K562 (cell line): ENCODE results near the gene RPS6KL1. TPM values are rescaled to one million over a fixed set of nuclear protein-coding genes. Genes with fewer than 3 reads are reported as not detected.

Source experiments
- ATAC-seq: fragments of 200-7000 bp; cut with Tn5 transposase; 3 replicates; pipeline ENCODE4 v1.9.1; 2020; ENCODE audit warnings: moderate library complexity
- BruUV-seq: library from RNA; stranded (reverse); fragments of 400-500 nt; replicated peaks from 2 replicates; lab custom pipeline; 2021; lab: Mats Ljungman, UMichigan
- CTCF ChIA-PET: fragments of 300-600 bp; formaldehyde crosslinking; extraction: SDS; loops from one replicate; lab custom pipeline; 2021; ENCODE audit warnings: low intra/inter-chr PET ratio; lab: Yijun Ruan, JAX
- POLR2A ChIA-PET: fragments of 300-600, 350-650 bp; sonication (Branson Sonifier 250); formaldehyde crosslinking; extraction: SDS; loops from one replicate; lab custom pipeline; 2021; ENCODE audit warnings: antibody characterized with exemption, inconsistent platforms; lab: Yijun Ruan, JAX
- DNase-seq, 4 experiments: peaks; one replicate each; pipeline versions ENCODE4 v3.0.0 to v3.0.0-alpha.2; 2011 to 2018; ENCODE audit warnings: low spot score in 3 of 4, mixed read lengths in 3 of 4; ENCODE audit errors: extremely low read depth in 1 of 4
- FAIRE-seq: peaks from 2 replicates; lab custom pipeline; 2011; peaks lifted over from hg19 to GRCh38; lab: Jason Lieb, UNC
- H2AFZ ChIP-seq: 2 replicates; pipeline ENCODE4 v1.6.0; 2011; ENCODE audit warnings: low read depth, low read length, control low read depth, inconsistent platforms
- H3K27ac ChIP-seq: fragments of 200-600 bp; 3 replicates; pipeline ENCODE4 v1.8.0; 2011; ENCODE audit warnings: low read depth, mild to moderate bottlenecking, control low read depth, inconsistent platforms, low read length, moderate library complexity, mixed read lengths; ENCODE audit errors: extremely low read depth
- H3K27me3 ChIP-seq, 2 experiments: fragments of 300-600 bp in 1 of 2; 2 replicates in 1 of 2; 3 replicates in 1 of 2; pipeline versions ENCODE4 v1.6.0 to v1.8.0; 2011; ENCODE audit warnings: inconsistent platforms in 2 of 2, low read length in 2 of 2, mild to moderate bottlenecking in 1 of 2, mixed read lengths in 1 of 2, moderate library complexity in 1 of 2; ENCODE audit not compliant: control insufficient read depth in 2 of 2, insufficient read depth in 2 of 2
- H3K36me3 ChIP-seq: fragments of 300-600 bp; 3 replicates; pipeline ENCODE4 v1.8.0; 2011; ENCODE audit warnings: mild to moderate bottlenecking, low read length, inconsistent platforms; ENCODE audit not compliant: control insufficient read depth, insufficient read depth
- H3K4me1 ChIP-seq, 2 experiments: fragments of 200-600 bp in 1 of 2; replicated peaks in 1 of 2; 2 replicates in 1 of 2; 3 replicates in 1 of 2; pipeline versions ENCODE4 v1.5.1 to v1.8.0; 2011; ENCODE audit warnings: inconsistent platforms in 2 of 2, low read length in 2 of 2, mild to moderate bottlenecking in 1 of 2, mixed read lengths in 1 of 2, moderate library complexity in 1 of 2; ENCODE audit not compliant: control insufficient read depth in 2 of 2, insufficient read depth in 2 of 2
- H3K4me2 ChIP-seq: 2 replicates; pipeline ENCODE4 v1.6.1; 2011; ENCODE audit warnings: low read length, control low read depth, inconsistent platforms, mixed read lengths; ENCODE audit not compliant: insufficient read depth
- H3K4me3 ChIP-seq: fragments of 200-600 bp; sonication (generic), shearing (Covaris generic); 2 replicates; pipeline ENCODE4 v1.5.1; 2016; ENCODE audit warnings: control low read depth, inconsistent platforms
- H3K79me2 ChIP-seq: fragments of 200-600 bp; 3 replicates; pipeline ENCODE4 v1.8.0; 2011; ENCODE audit warnings: low read length, inconsistent platforms; ENCODE audit not compliant: control insufficient read depth, insufficient read depth
- H3K9ac ChIP-seq, 2 experiments: 2 replicates each; pipeline versions ENCODE4 v1.6.0 to v1.6.1; 2011; ENCODE audit warnings: low read depth in 2 of 2, low read length in 2 of 2, control low read depth in 1 of 2, inconsistent platforms in 1 of 2, mild to moderate bottlenecking in 1 of 2, mixed read lengths in 1 of 2; ENCODE audit not compliant: insufficient read depth in 1 of 2
- H3K9me1 ChIP-seq: one replicate; pipeline ENCODE4 v1.6.0; 2011; ENCODE audit warnings: inconsistent platforms, mild to moderate bottlenecking, low read length, moderate library complexity; ENCODE audit not compliant: control insufficient read depth, insufficient read depth
- H3K9me3 ChIP-seq: replicated peaks from 2 replicates; pipeline ENCODE4 v1.5.1; 2011; ENCODE audit warnings: low read depth, low read length, inconsistent platforms; ENCODE audit not compliant: control insufficient read depth, insufficient read depth
- H4K20me1 ChIP-seq: replicated peaks from 2 replicates; pipeline ENCODE4 v1.6.1; 2011; ENCODE audit warnings: low read length, inconsistent platforms, mixed read lengths; ENCODE audit not compliant: control insufficient read depth, insufficient read depth
- ADNP ChIP-seq: fragments of 200-800 bp; sonication (Bioruptor generic); IDR thresholded peaks from 2 replicates; pipeline ENCODE4 v1.6.1; 2016; ENCODE audit warnings: missing genetic modification characterization, missing compliant biosample characterization
- C11orf30 ChIP-seq: fragments of 450-650 bp; IDR thresholded peaks from 2 replicates; pipeline ENCODE4 v1.6.1; 2016; ENCODE audit warnings: low read depth, mild to moderate bottlenecking
- CHCHD3 ChIP-seq: fragments of 250-450 bp; sonication (Bioruptor Pico); IDR thresholded peaks from 2 replicates; pipeline ENCODE4 v2.1.2; 2022; ENCODE audit warnings: mild to moderate bottlenecking
- EP400 ChIP-seq: fragments of 450-650 bp; IDR thresholded peaks from 2 replicates; pipeline ENCODE4 v1.6.1; 2017; ENCODE audit warnings: antibody characterized with exemption, mild to moderate bottlenecking, moderate library complexity
- ETV1 ChIP-seq: fragments of 450-650 bp; conservative IDR thresholded peaks from 2 replicates; pipeline ENCODE4 v1.6.1; 2016; ENCODE audit warnings: missing genetic modification characterization, control low read depth, low read depth, missing compliant biosample characterization
- FIP1L1 ChIP-seq: fragments of 200-400 bp; formaldehyde crosslinking; IDR thresholded peaks from 2 replicates; pipeline ENCODE4 v1.6.1; 2018; ENCODE audit warnings: mild to moderate bottlenecking, low read depth, low read length; ENCODE audit not compliant: poor library complexity, severe bottlenecking
- HNRNPL ChIP-seq: fragments of 200-400 bp; formaldehyde crosslinking; IDR thresholded peaks from 2 replicates; pipeline ENCODE4 v1.6.1; 2017; ENCODE audit warnings: low read depth, mild to moderate bottlenecking, low read length
- HNRNPUL1 ChIP-seq: fragments of 200-400 bp; formaldehyde crosslinking; IDR thresholded peaks from 2 replicates; pipeline ENCODE4 v1.6.1; 2017; ENCODE audit warnings: low read length
- MEIS2 ChIP-seq: fragments of 450-650 bp; IDR thresholded peaks from 2 replicates; pipeline ENCODE4 v1.6.1; 2014; ENCODE audit warnings: mild to moderate bottlenecking; ENCODE audit not compliant: partially characterized antibody
- MIER1 ChIP-seq: fragments of 450-650 bp; IDR thresholded peaks from 2 replicates; pipeline ENCODE4 v1.6.1; 2016; ENCODE audit warnings: antibody characterized with exemption, mild to moderate bottlenecking, low read depth
- PCBP2 ChIP-seq: fragments of 200-400 bp; formaldehyde crosslinking; IDR thresholded peaks from 2 replicates; pipeline ENCODE4 v1.6.1; 2018; ENCODE audit warnings: low read length, low read depth, mild to moderate bottlenecking, moderate library complexity; ENCODE audit not compliant: poor library complexity, severe bottlenecking
- PRPF4 ChIP-seq: fragments of 200-400 bp; formaldehyde crosslinking; IDR thresholded peaks from one replicate; pipeline ENCODE4 v1.6.1; 2017; ENCODE audit warnings: low read length, low read depth, mild to moderate bottlenecking; ENCODE audit not compliant: insufficient read depth, poor library complexity, severe bottlenecking
- RBBP5 ChIP-seq: fragments of 200-600 bp; sonication (generic); IDR thresholded peaks from 2 replicates; pipeline ENCODE4 v1.6.1; 2012; ENCODE audit warnings: borderline replicate concordance, mild to moderate bottlenecking, low read length, control low read depth, inconsistent platforms; ENCODE audit not compliant: insufficient read depth, poor library complexity, severe bottlenecking
- RFX7 ChIP-seq: fragments of 250-450 bp; sonication (Bioruptor Pico); IDR thresholded peaks from 2 replicates; pipeline ENCODE4 v1.5.1; 2021; ENCODE audit warnings: mild to moderate bottlenecking
- SP2 ChIP-seq: IDR thresholded peaks from 2 replicates; pipeline ENCODE4 v1.6.1; 2011; ENCODE audit warnings: mild to moderate bottlenecking, low read depth, low read length, moderate library complexity; ENCODE audit not compliant: poor library complexity, severe bottlenecking; ENCODE audit errors: extremely low read depth
- TEAD1 ChIP-seq, 2 experiments: fragments of 450-650 bp in 1 of 2; sonication (generic) in 1 of 2; formaldehyde crosslinking; IDR thresholded peaks; 2 replicates each; pipeline versions ENCODE4 v1.4.0 to v1.8.0; 2020 to 2022; ENCODE audit warnings: mild to moderate bottlenecking in 2 of 2, missing genetic modification reagents in 1 of 2
- ZFP30 ChIP-seq: fragments of 250-450 bp; sonication (Bioruptor Pico); IDR thresholded peaks from 2 replicates; pipeline ENCODE4 v1.8.0; 2022; ENCODE audit warnings: moderate library complexity, mild to moderate bottlenecking, inconsistent platforms, borderline replicate concordance
- ZFP36 ChIP-seq: fragments of 150-350 bp; IDR thresholded peaks from 2 replicates; pipeline ENCODE4 v1.6.1; 2018; ENCODE audit warnings: low read length, low read depth; ENCODE audit not compliant: partially characterized antibody
- ZNF174 ChIP-seq: fragments of 250-450 bp; sonication (Bioruptor Pico); IDR thresholded peaks from 2 replicates; pipeline ENCODE4 v1.4.0; 2020; ENCODE audit warnings: mild to moderate bottlenecking
- ZNF184 ChIP-seq: sonication (generic); formaldehyde crosslinking; IDR thresholded peaks from 2 replicates; pipeline ENCODE4 v1.5.0; 2020; ENCODE audit warnings: missing genetic modification reagents
- ZNF707 ChIP-seq: fragments of 250-450 bp; sonication (Bioruptor Pico); conservative IDR thresholded peaks from 2 replicates; pipeline ENCODE4 v1.8.0; 2022; ENCODE audit warnings: inconsistent platforms, mild to moderate bottlenecking, moderate library complexity
- ZNF764 ChIP-seq: fragments of 250-450 bp; sonication (Bioruptor Pico); IDR thresholded peaks from 2 replicates; pipeline ENCODE4 v1.4.0; 2020; ENCODE audit warnings: low read depth, mild to moderate bottlenecking, moderate library complexity
- WGBS: fragments of 100-300 bp; shearing (Covaris generic); methylation state at CpG from one replicate; pipeline ENCODE4 v1.1.6; 2016; ENCODE audit warnings: low coverage, mixed read lengths; ENCODE audit not compliant: insufficient coverage; ENCODE audit errors: missing lambda C conversion rate; 5-methylcytosine and 5-hydroxymethylcytosine counted together
- in situ Hi-C: fragments of 300-500 bp; cut with MboI; formaldehyde crosslinking; loops from 4 replicates; pipeline ENCODE4 v1.15.0; 2018; ENCODE audit warnings: inconsistent platforms, mixed read lengths
- intact Hi-C: fragments of 100-400 bp; cut with micrococcal nuclease; formaldehyde crosslinking; loops from 2 replicates; pipeline ENCODE4 v1.14.2; 2022
- polyA plus RNA-seq, 8 experiments: library from polyadenylated mRNA; depleted of rRNA in 4 of 8; stranded (reverse) in 5 of 8; unstranded in 3 of 8; fragments of >200 nt; fragmentation: Nextera tagmentation in 2 of 8; fragmentation: Illumina TruSeq in 1 of 8; extraction: Ambion mirVana in 2 of 8; extraction: Trizol in 1 of 8; gene quantifications; 2 replicates each; pipeline versions ENCODE4 v1.2.1 to v1.2.3, GENCODE V29; 2011 to 2014; ENCODE audit warnings: inconsistent platforms in 1 of 8, missing spikeins in 1 of 8
- total RNA-seq, 7 experiments: library from RNA; depleted of rRNA in 6 of 7; stranded (reverse); fragments of >200 nt in 6 of 7; fragmentation: Illumina TruSeq in 2 of 7; extraction: Trizol in 2 of 7; gene quantifications; 2 replicates each; pipeline versions ENCODE4 v1.2.1 to v1.2.3, GENCODE V29; 2011 to 2021; ENCODE audit warnings: low replicate concordance in 1 of 7

The RPS6KL1 gene
- total and polyA plus RNA-seq, 9 of the 15 experiments (the other 6 are each of a cell fraction or from before 2014, with no cell fraction given), result 0.91 to 15.5 (median 8.1) TPM

DNA sequence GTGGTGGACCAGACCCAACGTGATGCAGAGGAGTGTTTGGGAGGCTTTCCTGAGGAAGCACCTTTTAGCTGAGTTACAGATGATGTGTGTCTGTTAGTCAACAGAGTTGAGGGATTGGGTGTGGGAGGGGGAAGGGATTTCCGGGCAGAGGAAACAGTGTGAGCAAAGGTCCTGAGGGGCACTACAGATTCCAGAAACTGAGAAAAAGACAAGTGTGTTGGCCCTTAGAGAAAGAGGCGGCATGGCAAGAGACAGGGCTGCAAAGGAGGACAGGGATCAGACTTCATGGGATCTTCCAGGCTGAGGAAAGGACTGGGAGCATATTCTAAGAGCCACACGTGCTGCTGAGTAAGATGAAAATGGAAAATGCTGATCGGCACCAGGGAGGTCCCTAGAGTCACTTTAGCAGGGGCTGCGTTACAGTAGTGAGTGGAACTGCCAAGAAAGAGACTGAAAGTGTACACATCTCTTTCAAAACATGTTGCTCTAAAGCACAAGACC, 9.4 kb upstream of the RPS6KL1 start:
- Histone ChIP-seq H3K4me3 (no peak overlapping the region), H3K4me2 (peak overlapping the region; percentile 41; the same call in 1 of the 2 replicates), H2AFZ (peak overlapping the region; percentile 85), H3K36me3 (no peaks in the 10 kb centered on the region), H3K27me3 (no peaks in the 10 kb centered on the region), H3K4me1 (peaks cover 10 to 14% of the 10 kb centered on the region in 2 experiments; a peak in 4 of 5 replicates), H3K9ac (peak overlapping the region in 1 of 2 experiments; percentile 25; a peak in 1 of 4 replicates), H3K9me3 (no peaks in the 10 kb centered on the region), H4K20me1 (no peaks in the 10 kb centered on the region), H3K9me1 (no peaks in the 10 kb centered on the region), H3K79me2 (no peaks in the 10 kb centered on the region), H3K27ac (no peak overlapping the region; the same call in 2 of the 3 replicates)
- ATAC-seq (peak; percentile 71), DNase-seq (no peak), FAIRE-seq (no peak)
- TF ChIP-seq ZFP30 (CRISPR knock-in tag), result no peak
- no peak for TF ChIP-seq ZNF184 (CRISPR knock-in tag)
- no peak for TF ChIP-seq HNRNPL
- no peak for TF ChIP-seq ZNF764 (CRISPR knock-in tag)
- no peak for TF ChIP-seq MEIS2
- 0 out of 2 replicates have a peak, but pooled peaks have one; percentile 9 for TF ChIP-seq EP400
- 0 out of 2 replicates have a peak, but pooled peaks have one; percentile 39 for TF ChIP-seq C11orf30
- no peak for TF ChIP-seq PRPF4
- TF ChIP-seq HNRNPUL1, result no peak
- TF ChIP-seq ZNF707 (CRISPR knock-in tag), result no peak
- TF ChIP-seq FIP1L1, result no peak
- no peak for TF ChIP-seq TEAD1 (CRISPR knock-in tag; IDR thresholded peaks at IDR 0.05)
- no peak for TF ChIP-seq CHCHD3 (CRISPR knock-in tag)
- TF ChIP-seq SP2, result no peak
- 0 out of 2 replicates have a peak, but pooled peaks have one; percentile 26 for TF ChIP-seq ETV1 (tag)
- TF ChIP-seq RFX7 (CRISPR knock-in tag), result no peak
- no peak for TF ChIP-seq ADNP (tag)
- TF ChIP-seq ZNF174, result no peak
- TF ChIP-seq MIER1, result no peak
- no peak for TF ChIP-seq RBBP5
- no peak for TF ChIP-seq ZFP36
- no peak for TF ChIP-seq PCBP2
- no TSS peak for BruUV-seq
- CTCF ChIA-PET, result no interaction called here
- in situ Hi-C loops, result no loop called here
- POLR2A ChIA-PET, result interaction anchor here (0.8 kb wide), 1 partner anchor 9 kb away, joined by 11 read pairs; the partner anchor contains the start of gene RPS6KL1
- WGBS, result 16% methylated on average over 5 of the region's 6 CpGs
- intact Hi-C loops, result no loop called here
